ENCODE measurements around the gene WDR4. TPM values are rescaled to one million over a fixed set of nuclear protein-coding genes. Genes with fewer than 3 reads are reported as not detected.

WDR4 gene
- total RNA-seq, 6 donors from 2014 or later: 10.2 to 49.2 (median 18.6) TPM

GRCh38 chr21:42865776-42866160 is 13.6 kb downstream of the WDR4 start:
- H3K4me3 ChIP-seq: no peak overlapping the region
- H3K9me3 ChIP-seq: no peaks in the 10 kb centered on the region
- DNase-seq: peak in 1 of 2 donors; percentile 95
- no peaks in the 10 kb centered on the region for H3K27me3 ChIP-seq
- ATAC-seq (ENCODE audit: low FRiP score in 2 of 2): peak; percentile 39 to 86
- H3K4me1 ChIP-seq: peaks cover 4 to 32% (median 12%) of the 10 kb centered on the region in 4 donors
- TF ChIP-seq EP300 (IDR thresholded peaks at IDR 0.05): peak in 1 of 4 donors; percentile 12
- no peak for TF ChIP-seq CTCF (IDR thresholded peaks at IDR 0.05)
- peaks cover 8 to 64% (median 45%) of the 10 kb centered on the region in 4 donors for H3K36me3 ChIP-seq
- peak overlapping the region in 2 of 4 donors; percentile 23 to 82 for H3K27ac ChIP-seq
- 62 to 79% methylated on average over 7 to 8 of the region's 8 CpGs for WGBS, 2 donors

GRCh38 chr21:42864815-42865775 is 14.2 kb downstream of the WDR4 start:
- no peaks in the 10 kb centered on the region for H3K27me3 ChIP-seq
- H3K27ac ChIP-seq: peak overlapping the region in 2 of 4 donors; percentile 23 to 82
- H3K9me3 ChIP-seq: no peaks in the 10 kb centered on the region
- TF ChIP-seq POLR2AphosphoS5 (IDR thresholded peaks at IDR 0.05) (no peak), POLR2A (IDR thresholded peaks at IDR 0.05) (no peak), CTCF (IDR thresholded peaks at IDR 0.05) (no peak), EP300 (IDR thresholded peaks at IDR 0.05) (no peak)
- WGBS, 2 donors: 72 to 79% methylated on average over 9 to 22 of the region's 26 CpGs
- H3K4me1 ChIP-seq: peaks cover 4 to 32% (median 12%) of the 10 kb centered on the region in 4 donors
- peak in 1 of 2 donors; percentile 79 for DNase-seq
- H3K4me3 ChIP-seq: no peak overlapping the region
- H3K36me3 ChIP-seq: peaks cover 8 to 64% (median 46%) of the 10 kb centered on the region in 4 donors
- peak in 1 of 2 donors; percentile 12 for ATAC-seq (ENCODE audit: low FRiP score in 2 of 2)

GRCh38 chr21:42864286-42864685 is 15.1 kb downstream of the WDR4 start:
- ATAC-seq (ENCODE audit: low FRiP score in 2 of 2): no peak
- TF ChIP-seq EP300 (IDR thresholded peaks at IDR 0.05) (no peak), POLR2A (IDR thresholded peaks at IDR 0.05) (no peak), CTCF (IDR thresholded peaks at IDR 0.05) (no peak), POLR2AphosphoS5 (IDR thresholded peaks at IDR 0.05) (no peak)
- H3K27ac ChIP-seq: no peak overlapping the region
- H3K4me1 ChIP-seq: peaks cover 4 to 32% (median 12%) of the 10 kb centered on the region in 4 donors
- H3K9me3 ChIP-seq: no peaks in the 10 kb centered on the region
- H3K27me3 ChIP-seq: no peaks in the 10 kb centered on the region
- no peak overlapping the region for H3K4me3 ChIP-seq
- H3K36me3 ChIP-seq: peaks cover 8 to 64% (median 48%) of the 10 kb centered on the region in 4 donors
- 84 to 96% methylated on average over 8 to 14 of the region's 14 CpGs for WGBS, 2 donors
- peak in 1 of 2 donors; percentile 63 for DNase-seq

- ATAC-seq (ENCODE audit: low FRiP score in 2 of 2): no peak
- no peak for TF ChIP-seq EP300 (IDR thresholded peaks at IDR 0.05)
- no peak for TF ChIP-seq CTCF (IDR thresholded peaks at IDR 0.05)
- no peak for TF ChIP-seq POLR2AphosphoS5 (IDR thresholded peaks at IDR 0.05)
- no peak for TF ChIP-seq POLR2A (IDR thresholded peaks at IDR 0.05)
- no peak overlapping the region for H3K27ac ChIP-seq
- H3K36me3 ChIP-seq: peaks cover 8 to 64% (median 47%) of the 10 kb centered on the region in 4 donors
- H3K4me3 ChIP-seq: no peak overlapping the region
- H3K9me3 ChIP-seq: no peaks in the 10 kb centered on the region
- H3K4me1 ChIP-seq: peaks cover 4 to 32% (median 12%) of the 10 kb centered on the region in 4 donors
- DNase-seq: peak in 1 of 2 donors; percentile 49
- 73 to 82% methylated on average over 12 to 13 of the region's 13 CpGs for WGBS, 2 donors
- H3K27me3 ChIP-seq: no peaks in the 10 kb centered on the region
Measured at GRCh38 chr21:42863504-42863870, 15.9 kb downstream of the WDR4 start.
